RPMI7951 (cell line): Measurements from ENCODE around the gene SETDB2. TPM values are rescaled to one million over a fixed set of nuclear protein-coding genes. Genes with fewer than 3 reads are reported as not detected.

Experiments
- DNase-seq: peaks from one replicate; pipeline ENCODE4 v3.0.0-alpha.2; 2012; ENCODE audit warnings: low read depth
- total RNA-seq: library from RNA; depleted of rRNA; stranded (reverse); fragments of >200 nt; shearing (Covaris generic); gene quantifications from 2 replicates; pipeline ENCODE4 v1.2.3, GENCODE V29; 2014; rRNA removed

SETDB2 gene
- total RNA-seq, 1 experiment from 2014 or later, result 5.5 TPM

DNA sequence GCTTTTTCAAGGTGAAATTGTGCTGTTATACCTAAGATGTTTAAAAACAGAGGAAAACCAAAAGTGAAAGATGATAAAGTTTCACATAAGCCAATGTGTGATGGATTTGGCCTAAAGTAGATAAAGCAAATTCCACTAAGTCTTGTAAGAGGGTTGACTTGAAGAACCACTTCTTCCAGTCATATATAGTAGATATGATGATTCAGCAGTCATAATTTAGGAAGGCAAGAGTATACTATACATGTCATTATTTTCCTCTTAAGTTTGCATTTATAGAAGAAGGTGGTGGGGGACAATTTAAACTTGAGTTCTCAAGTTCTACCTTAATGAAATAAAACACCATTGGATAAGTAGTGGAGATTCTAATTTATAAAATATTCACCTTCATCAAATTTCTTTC lies 88.9 kb downstream of the SETDB2 start:
- DNase-seq, result no peak

- no peak for DNase-seq
These were observed 89.7 kb downstream of the SETDB2 start for GRCh38 chr13:49533591-49534269.

GRCh38 chr13:49536144-49536873 lies 92.2 kb downstream of the SETDB2 start:
- no peak for DNase-seq

DNA sequence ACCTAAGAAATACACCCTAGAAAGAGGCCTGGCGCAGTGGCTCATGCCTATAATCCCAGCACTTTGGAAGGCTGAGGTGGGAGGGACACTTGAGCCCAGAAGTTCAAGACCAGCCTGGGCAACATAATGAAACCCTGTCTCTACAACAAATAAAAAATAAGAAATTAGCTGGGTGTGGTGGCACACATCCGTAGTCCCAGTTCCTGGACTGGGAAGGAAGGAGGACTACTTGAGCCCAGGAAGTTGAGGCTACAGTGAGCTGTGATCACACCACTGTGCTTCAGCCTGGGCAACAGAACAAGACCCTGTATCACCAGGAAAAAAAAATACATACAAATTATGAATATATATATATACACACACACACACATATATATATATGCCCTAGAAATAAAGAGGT lies 94.3 kb downstream of the SETDB2 start:
- no peak for DNase-seq

DNA sequence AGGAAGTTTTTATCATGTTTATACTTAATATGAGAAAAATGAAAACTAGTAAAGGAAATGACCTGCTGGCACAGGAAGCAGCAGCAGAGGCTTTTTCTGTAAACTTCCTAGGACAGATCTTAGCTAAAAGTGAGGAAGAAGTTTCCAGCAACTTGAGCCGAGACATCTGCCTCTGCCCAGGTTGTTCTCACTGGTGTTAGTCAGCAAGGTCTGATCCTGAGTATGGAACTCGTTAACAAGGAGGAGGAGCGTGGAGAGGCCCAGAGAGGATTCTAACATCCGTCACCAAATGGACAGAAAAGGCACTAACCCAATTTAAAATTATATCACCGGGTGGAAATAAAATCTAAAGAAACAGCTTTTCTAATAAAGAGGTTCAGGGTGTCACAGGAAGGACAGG lies 95.2 kb downstream of the SETDB2 start:
- no peak for DNase-seq

- DNase-seq, result no peak
These were observed 95.7 kb downstream of the SETDB2 start for GRCh38 chr13:49539746-49540145.

DNA sequence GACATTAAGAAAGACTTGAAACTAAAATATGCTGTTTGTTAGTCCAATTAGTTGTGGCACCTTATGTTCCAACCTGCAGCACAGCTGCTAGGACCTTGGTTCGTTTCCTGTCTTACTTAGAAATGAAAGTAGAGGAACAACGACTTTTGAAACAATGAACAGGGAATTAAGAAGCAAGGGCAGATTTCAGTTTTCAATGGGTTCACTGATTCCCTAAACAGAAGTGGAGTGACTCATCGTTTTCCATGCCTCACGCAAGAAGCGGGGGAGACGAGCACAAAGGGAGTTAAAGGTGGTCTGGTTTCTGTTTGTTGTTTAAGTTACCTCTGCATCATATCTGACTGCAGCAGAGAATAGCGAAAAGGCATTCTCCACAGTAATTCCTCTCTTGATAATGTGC lies 96.5 kb downstream of the SETDB2 start:
- peak; percentile 35 for DNase-seq

DNA sequence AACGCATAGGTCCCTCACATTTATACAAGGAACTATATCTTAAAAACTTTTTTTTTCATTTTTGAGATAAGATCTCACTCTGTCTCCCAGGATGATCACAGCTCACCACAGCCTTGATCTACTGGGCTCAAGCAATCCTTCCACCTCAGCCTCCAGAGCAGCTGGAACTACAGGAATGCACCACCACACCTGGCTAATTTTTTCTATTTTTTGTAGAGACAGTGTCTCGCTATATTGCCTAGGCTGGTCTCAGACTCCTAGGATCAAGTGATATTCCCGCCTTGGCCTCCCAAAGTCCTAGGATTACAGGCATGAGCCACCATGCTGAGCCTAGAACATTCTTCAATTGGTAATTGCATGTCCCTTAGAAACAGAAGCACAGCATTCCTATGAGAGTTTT lies 99.6 kb downstream of the SETDB2 start:
- no peak for DNase-seq

Other genes starting within 250 kb of the SETDB2 start
- not detected in 2 replicates for gene MLNR, start 223.9 kb upstream of the SETDB2 start, total RNA-seq
- gene CDADC1, start 196.3 kb upstream of the SETDB2 start, total RNA-seq, result 3.8 and 4.3 TPM in 2 replicates
- gene CAB39L, start 210 bp upstream of the SETDB2 start, total RNA-seq, result 8.3 and 12.6 TPM in 2 replicates
- gene PHF11, start 51.7 kb downstream of the SETDB2 start, total RNA-seq, result 18.2 and 20.2 TPM in 2 replicates
- 8.9 and 9.6 TPM in 2 replicates for gene RCBTB1, start 141.3 kb downstream of the SETDB2 start, total RNA-seq
- not detected in 2 replicates for gene ARL11, start 184.2 kb downstream of the SETDB2 start, total RNA-seq
- gene EBPL, start 247.2 kb downstream of the SETDB2 start, total RNA-seq, result 52.3 and 70.0 TPM in 2 replicates